Hepatocyte (in vitro differentiated cells): Measurements from ENCODE around the gene SLC25A31. TPM values are rescaled to one million over a fixed set of nuclear protein-coding genes. Genes with fewer than 3 reads are reported as not detected.
A peak's percentile ranks its signal among the peaks of the same experiment; 100 is the strongest.

Experiments
- DNase-seq: peaks from one replicate; pipeline ENCODE4 v3.0.0-alpha.2; 2016; ENCODE audit warnings: low spot score
- H2AFZ ChIP-seq: fragments of 200-600 bp; sonication (generic); 2 replicates; pipeline ENCODE4 v1.6.0; 2016; ENCODE audit warnings: antibody characterized with exemption, mild to moderate bottlenecking
- H3K27ac ChIP-seq: fragments of 200-600 bp; sonication (generic); 2 replicates; pipeline ENCODE4 v1.5.1; 2016; ENCODE audit warnings: mild to moderate bottlenecking
- H3K27me3 ChIP-seq: fragments of 200-600 bp; sonication (generic); 2 replicates; pipeline ENCODE4 v1.6.1; 2016
- H3K36me3 ChIP-seq: fragments of 200-600 bp; sonication (generic); replicated peaks from 2 replicates; pipeline ENCODE4 v1.5.1; 2016; ENCODE audit warnings: low read depth; ENCODE audit not compliant: insufficient read depth
- H3K4me1 ChIP-seq: fragments of 200-600 bp; sonication (generic); 2 replicates; pipeline ENCODE4 v1.5.1; 2016; ENCODE audit warnings: mild to moderate bottlenecking, moderate library complexity; ENCODE audit not compliant: insufficient read depth
- H3K4me2 ChIP-seq: fragments of 200-600 bp; sonication (generic); 2 replicates; pipeline ENCODE4 v1.6.0; 2016
- H3K4me3 ChIP-seq: fragments of 200-600 bp; sonication (generic); 2 replicates; pipeline ENCODE4 v1.5.1; 2016; ENCODE audit warnings: mild to moderate bottlenecking
- H3K79me2 ChIP-seq: fragments of 200-600 bp; sonication (generic); 2 replicates; pipeline ENCODE4 v1.6.0; 2017; ENCODE audit warnings: mild to moderate bottlenecking
- H3K9me2 ChIP-seq: fragments of 200-600 bp; sonication (generic); replicated peaks from 2 replicates; pipeline ENCODE4 v1.6.0; 2017; ENCODE audit warnings: mild to moderate bottlenecking; ENCODE audit not compliant: insufficient read depth
- H3K9me3 ChIP-seq: fragments of 200-600 bp; sonication (generic); 2 replicates; pipeline ENCODE4 v1.5.1; 2016; ENCODE audit warnings: low read depth, mild to moderate bottlenecking
- H4K20me1 ChIP-seq: fragments of 200-600 bp; sonication (generic); 2 replicates; pipeline ENCODE4 v1.6.0; 2016; ENCODE audit warnings: mild to moderate bottlenecking; ENCODE audit not compliant: insufficient read depth, poor library complexity, severe bottlenecking
- EZH2 ChIP-seq: fragments of 200-600 bp; sonication (generic); IDR thresholded peaks from 2 replicates; pipeline ENCODE4 v1.6.1; 2016; ENCODE audit warnings: antibody characterized with exemption, mild to moderate bottlenecking, borderline replicate concordance
- EZH2phosphoT487 ChIP-seq: fragments of 200-600 bp; sonication (generic); IDR thresholded peaks from one replicate; pipeline ENCODE4 v1.6.1; 2018; ENCODE audit warnings: antibody characterized with exemption, mild to moderate bottlenecking, low read depth, moderate library complexity; ENCODE audit not compliant: unreplicated experiment, severe bottlenecking
- WGBS: methylation state at CpG from one replicate; pipeline ENCODE4 v1.1.6; 2016; ENCODE audit warnings: low lambda C conversion rate; ENCODE audit errors: missing lambda C conversion rate; 5-methylcytosine and 5-hydroxymethylcytosine counted together
- polyA plus RNA-seq: library from polyadenylated mRNA; unstranded; fragments of >200 nt; fragmentation: Nextera tagmentation; extraction: Ambion mirVana; gene quantifications from 2 replicates; pipeline ENCODE4 v1.2.1, GENCODE V29; 2016
- total RNA-seq: library from RNA; depleted of rRNA; stranded (reverse); fragments of >200 nt; gene quantifications from 2 replicates; pipeline ENCODE4 v1.2.3, GENCODE V29; 2014
- TF ChIP-seq, protein P1 (sequence below): fragments of 200-600 bp; sonication (generic); IDR thresholded peaks from 2 replicates; pipeline ENCODE4 v1.5.1; 2016; ENCODE audit warnings: antibody characterized with exemption, mild to moderate bottlenecking; ENCODE audit not compliant: poor library complexity

Gene SLC25A31
- total and polyA plus RNA-seq, 2 experiments from 2014 or later = not detected

DNA sequence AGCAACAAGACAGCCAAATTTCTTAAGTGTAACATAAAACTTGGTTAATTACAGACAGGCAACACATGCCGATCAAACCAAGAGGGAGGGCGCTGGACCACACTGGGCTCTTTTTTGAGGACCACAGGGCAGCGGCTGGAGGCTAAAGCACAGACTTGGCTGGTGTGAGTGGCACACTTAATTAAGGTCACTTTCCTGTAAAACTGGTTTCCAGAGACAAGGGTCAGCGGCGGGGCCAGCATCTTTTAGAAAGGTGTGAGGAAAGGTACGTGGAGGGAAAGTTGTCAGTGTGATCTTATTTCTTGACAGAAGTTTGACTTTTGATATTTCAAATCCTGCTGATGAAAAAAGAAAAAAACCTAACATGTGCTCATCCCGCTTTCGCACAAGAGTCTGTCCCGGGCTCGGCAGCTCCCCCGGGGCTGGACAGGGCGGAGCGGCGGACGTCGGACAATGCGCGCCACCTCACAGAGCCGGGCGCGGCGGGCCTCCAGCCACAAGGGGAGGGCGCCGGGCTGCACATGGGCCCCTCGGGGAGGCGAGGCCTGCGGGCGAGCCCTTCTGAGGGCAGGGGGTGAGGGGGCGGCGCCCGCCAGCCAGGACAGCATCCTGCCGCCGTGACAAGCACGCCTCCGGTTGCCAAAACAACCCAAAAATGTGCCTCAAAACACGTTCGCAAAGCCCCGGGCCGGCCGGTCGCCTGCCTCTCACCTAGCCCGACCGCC lies 51.3 kb downstream of the SLC25A31 start:
- DNase-seq = peak; percentile 72
- Histone ChIP-seq H3K4me3 (peak overlapping the region; percentile 54), H3K36me3 (no peaks in the 10 kb centered on the region), H4K20me1 (no peaks in the 10 kb centered on the region), H3K9me3 (no peaks in the 10 kb centered on the region), H3K4me2 (peak overlapping the region; percentile 95), H3K27me3 (no peaks in the 10 kb centered on the region), H3K27ac (peak overlapping the region; percentile 51), H2AFZ (peak overlapping the region; percentile 79), H3K9me2 (no peaks in the 10 kb centered on the region), H3K79me2 (no peaks in the 10 kb centered on the region), H3K4me1 (no peaks in the 10 kb centered on the region)
- TF ChIP-seq, protein P1, sequence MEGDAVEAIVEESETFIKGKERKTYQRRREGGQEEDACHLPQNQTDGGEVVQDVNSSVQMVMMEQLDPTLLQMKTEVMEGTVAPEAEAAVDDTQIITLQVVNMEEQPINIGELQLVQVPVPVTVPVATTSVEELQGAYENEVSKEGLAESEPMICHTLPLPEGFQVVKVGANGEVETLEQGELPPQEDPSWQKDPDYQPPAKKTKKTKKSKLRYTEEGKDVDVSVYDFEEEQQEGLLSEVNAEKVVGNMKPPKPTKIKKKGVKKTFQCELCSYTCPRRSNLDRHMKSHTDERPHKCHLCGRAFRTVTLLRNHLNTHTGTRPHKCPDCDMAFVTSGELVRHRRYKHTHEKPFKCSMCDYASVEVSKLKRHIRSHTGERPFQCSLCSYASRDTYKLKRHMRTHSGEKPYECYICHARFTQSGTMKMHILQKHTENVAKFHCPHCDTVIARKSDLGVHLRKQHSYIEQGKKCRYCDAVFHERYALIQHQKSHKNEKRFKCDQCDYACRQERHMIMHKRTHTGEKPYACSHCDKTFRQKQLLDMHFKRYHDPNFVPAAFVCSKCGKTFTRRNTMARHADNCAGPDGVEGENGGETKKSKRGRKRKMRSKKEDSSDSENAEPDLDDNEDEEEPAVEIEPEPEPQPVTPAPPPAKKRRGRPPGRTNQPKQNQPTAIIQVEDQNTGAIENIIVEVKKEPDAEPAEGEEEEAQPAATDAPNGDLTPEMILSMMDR = no peak
- TF ChIP-seq EZH2phosphoT487 = no peak
- TF ChIP-seq EZH2 = no peak
- WGBS = 38% methylated on average over 35 of the region's 43 CpGs

DNA sequence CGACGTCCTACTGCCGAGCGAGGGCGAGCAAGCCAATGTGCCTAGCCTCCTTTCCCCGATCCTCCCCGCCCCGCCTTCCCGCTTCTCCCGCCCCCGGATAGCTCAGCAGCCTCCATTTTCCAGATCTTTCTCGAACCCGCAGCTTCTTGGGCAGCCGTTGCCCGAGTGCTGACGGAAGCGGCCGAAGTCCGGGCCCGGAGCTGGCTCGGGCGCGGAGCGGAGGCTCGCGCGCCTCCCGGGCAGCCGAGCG lies 51.8 kb downstream of the SLC25A31 start:
- H3K4me3 ChIP-seq = peak overlapping the region; percentile 54
- peak; percentile 95 for DNase-seq
- H2AFZ ChIP-seq = peak overlapping the region; percentile 79
- H3K27me3 ChIP-seq = no peaks in the 10 kb centered on the region
- no peaks in the 10 kb centered on the region for H3K79me2 ChIP-seq
- no peaks in the 10 kb centered on the region for H3K4me1 ChIP-seq
- peak overlapping the region; percentile 51 for H3K27ac ChIP-seq
- H3K36me3 ChIP-seq = no peaks in the 10 kb centered on the region
- peak overlapping the region; percentile 95 for H3K4me2 ChIP-seq
- H3K9me2 ChIP-seq = no peaks in the 10 kb centered on the region
- 0% methylated on average over 19 of the region's 30 CpGs for WGBS
- TF ChIP-seq EZH2phosphoT487 = no peak
- H3K9me3 ChIP-seq = no peaks in the 10 kb centered on the region
- H4K20me1 ChIP-seq = no peaks in the 10 kb centered on the region

DNA sequence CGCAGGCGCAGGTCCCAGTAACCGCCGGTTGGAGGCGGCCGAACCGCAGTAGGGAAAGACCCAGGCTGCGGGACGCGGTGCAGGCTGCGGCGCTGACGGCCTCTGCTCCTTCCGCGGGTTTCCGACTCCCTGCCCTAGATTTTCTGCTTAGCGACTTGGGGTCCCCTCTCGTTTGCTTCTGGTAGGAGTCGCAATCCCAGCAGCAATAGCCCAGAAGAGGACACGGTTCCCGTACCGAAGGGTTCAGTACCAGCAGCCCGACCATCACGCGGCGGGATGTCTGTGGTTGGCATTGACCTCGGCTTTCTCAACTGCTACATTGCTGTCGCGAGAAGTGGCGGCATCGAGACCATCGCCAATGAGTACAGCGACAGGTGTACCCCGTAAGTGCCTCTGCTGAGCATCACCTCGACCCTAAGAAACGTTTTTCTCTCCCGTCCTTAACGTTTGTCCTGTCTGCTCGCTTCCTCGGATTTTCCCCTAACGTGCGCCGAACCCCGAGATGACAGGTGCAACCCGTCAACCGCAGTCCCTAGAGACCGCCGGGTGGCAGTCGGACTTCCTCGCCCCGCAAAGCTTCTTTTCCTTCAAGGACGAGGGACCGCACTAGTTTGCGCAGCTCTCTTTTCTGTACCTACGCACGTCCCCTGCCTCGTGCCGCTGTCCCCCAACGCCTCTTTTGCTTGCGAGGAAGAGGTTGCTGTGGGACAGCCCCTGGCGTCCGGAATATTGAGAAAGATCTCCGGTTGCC lies 52.2 kb downstream of the SLC25A31 start, which contains the start of gene HSPA4L:
Gene HSPA4L (plus strand): TSS at position 48 of the 751 bp plus-strand sequence. CDS start 229 bp downstream, at position 277.
- Histone ChIP-seq H3K4me2 (peak within 1 kb of the TSS; percentile 95), H3K9me2 (no peaks in the 10 kb centered on the region), H3K27ac (peak within 1 kb of the TSS; percentile 63), H4K20me1 (no peaks in the 10 kb centered on the region), H3K4me3 (peak within 1 kb of the TSS; percentile 79), H2AFZ (peak within 1 kb of the TSS; percentile 82), H3K36me3 (no peaks in the 10 kb centered on the region), H3K4me1 (no peaks in the 10 kb centered on the region), H3K79me2 (no peaks in the 10 kb centered on the region), H3K27me3 (no peaks in the 10 kb centered on the region), H3K9me3 (no peaks in the 10 kb centered on the region)
- peak; percentile 47 for DNase-seq
- TF ChIP-seq, protein P1 = peak; percentile 49
- TF ChIP-seq EZH2phosphoT487 (no peak), EZH2 (no peak)
- under 1% methylated on average over 63 of the region's 63 CpGs for WGBS
